Anterior cingulate cortex (tissue), 58 donors: ENCODE measurements around the gene HYOU1.
"Not testable (repeated sequence)": the region's sequence is repeated elsewhere in the genome, so short reads cannot be mapped to it uniquely, and the experiment has no call there.

ENCODE experiments used
- DNase-seq, 58 donors: peaks; one replicate each; lab custom pipeline; 2025; lab: John Stamatoyannopoulos, UW

Gene HYOU1

GRCh38 chr11:119046489-119046888, 10.5 kb downstream of the HYOU1 start:
- DNase-seq, result no peak

GRCh38 chr11:119044708-119045107, 12.3 kb downstream of the HYOU1 start:
- DNase-seq, result no peak

- no peak for DNase-seq
These were observed 14.1 kb downstream of the HYOU1 start for GRCh38 chr11:119042927-119043326.

- no peak for DNase-seq
These were observed 15.0 kb downstream of the HYOU1 start for GRCh38 chr11:119041821-119042514.

- DNase-seq, result not testable (repeated sequence)
These were observed 17.5 kb downstream of the HYOU1 start for GRCh38 chr11:119039471-119039870.

- no peak for DNase-seq
These were observed 18.1 kb downstream of the HYOU1 start for GRCh38 chr11:119038884-119039283.

- DNase-seq, result no peak
These were observed 22.2 kb downstream of the HYOU1 start for GRCh38 chr11:119034813-119035212.

GRCh38 chr11:119033421-119033820, 23.6 kb downstream of the HYOU1 start:
- not testable (repeated sequence) for DNase-seq

- no peak for DNase-seq
These were observed 25.1 kb downstream of the HYOU1 start for GRCh38 chr11:119031912-119032280.

GRCh38 chr11:119030329-119031047, 26.5 kb downstream of the HYOU1 start, which contains the start of gene SLC37A4:
Gene SLC37A4 (minus strand): TSS chr11:119030877.
- peak; percentile 73 to 98 (median 94) for DNase-seq

- peak in 1 of 58 donors; percentile 40 for DNase-seq
These were observed 27.0 kb downstream of the HYOU1 start for GRCh38 chr11:119030029-119030328.

GRCh38 chr11:119029340-119030028, 27.5 kb downstream of the HYOU1 start:
- peak in 17 of 58 donors; percentile 3 to 39 (median 15) for DNase-seq

- peak in 1 of 58 donors; percentile 12 for DNase-seq
These were observed 28.0 kb downstream of the HYOU1 start for GRCh38 chr11:119029069-119029339.

- DNase-seq, result no peak
These were observed 28.5 kb downstream of the HYOU1 start for GRCh38 chr11:119028346-119029068.

- DNase-seq, result no peak
These were observed 29.3 kb downstream of the HYOU1 start for GRCh38 chr11:119027561-119028345.

GRCh38 chr11:119026970-119027369, 30.0 kb downstream of the HYOU1 start:
- no peak for DNase-seq

GRCh38 chr11:119025978-119026766, 30.8 kb downstream of the HYOU1 start:
- DNase-seq, result no peak

GRCh38 chr11:119025541-119025940, 31.5 kb downstream of the HYOU1 start:
- DNase-seq, result no peak

GRCh38 chr11:119025099-119025473, 31.9 kb downstream of the HYOU1 start:
- no peak for DNase-seq
